Measurements from ENCODE around the gene SIRT4. TPM values are rescaled to one million over a fixed set of nuclear protein-coding genes. Genes with fewer than 3 reads are reported as not detected.

Gene SIRT4
- total RNA-seq, 2 donors from 2014 or later, result 2.3 to 2.7 TPM

DNA sequence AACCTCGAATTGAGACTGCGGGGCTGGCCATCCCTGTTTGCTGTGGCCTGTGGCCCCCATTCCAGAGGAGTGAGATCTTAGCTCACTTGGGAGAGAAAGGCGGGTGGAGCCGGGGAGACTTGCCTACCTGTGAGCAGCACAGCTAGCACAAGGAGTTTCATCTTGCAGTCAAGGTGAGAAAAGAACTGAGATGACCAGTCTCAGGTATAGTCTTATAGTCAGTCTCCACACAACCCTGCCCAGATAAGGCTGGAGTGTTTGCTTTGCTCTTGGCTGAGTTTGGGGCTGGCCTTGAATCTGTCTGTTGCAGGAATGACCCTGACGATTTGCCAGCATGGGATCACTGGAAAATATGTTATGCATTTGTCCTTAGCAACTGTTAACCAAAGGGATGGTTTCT is 25.5 kb downstream of the SIRT4 start, which contains the start of gene PLA2G1B:
PLA2G1B (minus strand) TSS at position 187 of the 400 bp plus-strand sequence; CDS start at position 161, 26 bp downstream.
- no peaks in the 10 kb centered on the region for H3K9me3 ChIP-seq (ENCODE audit: control insufficient read depth, low read length)
- Mint-ChIP-seq H3K27me3 (ENCODE audit: insufficient read depth) (peaks cover 22% of the 10 kb centered on the region), H3K9me3 (no peaks in the 10 kb centered on the region), H3K36me3 (ENCODE audit: low read depth) (no peaks in the 10 kb centered on the region), H3K4me1 (peaks cover 4% of the 10 kb centered on the region), H3K27ac (no peak within 1 kb of the TSS), H3K4me3 (no peak within 1 kb of the TSS)
- TF ChIP-seq, protein P1, sequence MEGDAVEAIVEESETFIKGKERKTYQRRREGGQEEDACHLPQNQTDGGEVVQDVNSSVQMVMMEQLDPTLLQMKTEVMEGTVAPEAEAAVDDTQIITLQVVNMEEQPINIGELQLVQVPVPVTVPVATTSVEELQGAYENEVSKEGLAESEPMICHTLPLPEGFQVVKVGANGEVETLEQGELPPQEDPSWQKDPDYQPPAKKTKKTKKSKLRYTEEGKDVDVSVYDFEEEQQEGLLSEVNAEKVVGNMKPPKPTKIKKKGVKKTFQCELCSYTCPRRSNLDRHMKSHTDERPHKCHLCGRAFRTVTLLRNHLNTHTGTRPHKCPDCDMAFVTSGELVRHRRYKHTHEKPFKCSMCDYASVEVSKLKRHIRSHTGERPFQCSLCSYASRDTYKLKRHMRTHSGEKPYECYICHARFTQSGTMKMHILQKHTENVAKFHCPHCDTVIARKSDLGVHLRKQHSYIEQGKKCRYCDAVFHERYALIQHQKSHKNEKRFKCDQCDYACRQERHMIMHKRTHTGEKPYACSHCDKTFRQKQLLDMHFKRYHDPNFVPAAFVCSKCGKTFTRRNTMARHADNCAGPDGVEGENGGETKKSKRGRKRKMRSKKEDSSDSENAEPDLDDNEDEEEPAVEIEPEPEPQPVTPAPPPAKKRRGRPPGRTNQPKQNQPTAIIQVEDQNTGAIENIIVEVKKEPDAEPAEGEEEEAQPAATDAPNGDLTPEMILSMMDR (conservative IDR thresholded peaks at IDR 0.05), result no peak
- H3K4me1 ChIP-seq (ENCODE audit: control insufficient read depth, insufficient read depth, low read length), result no peaks in the 10 kb centered on the region
- DNase-seq, result no peak
- 85 to 92% methylated on average over 2 to 5 of the region's 5 CpGs for WGBS, 2 experiments (ENCODE audit: insufficient coverage in 1 of 2, insufficient read length in 1 of 2)
- no peak within 1 kb of the TSS for H3K27ac ChIP-seq (ENCODE audit: low read depth, low read length)
- H3K27me3 ChIP-seq (ENCODE audit: control insufficient read depth, insufficient read depth, low read length, poor library complexity, severe bottlenecking), result no peaks in the 10 kb centered on the region
- H3K4me3 ChIP-seq (ENCODE audit: low read length), result no peak within 1 kb of the TSS
- H3K36me3 ChIP-seq (ENCODE audit: control insufficient read depth, insufficient read depth, low read length), result no peaks in the 10 kb centered on the region
- no peak within 1 kb of the TSS for H3K9ac ChIP-seq (ENCODE audit: extremely low read depth, low read length, poor library complexity, severe bottlenecking)

DNA sequence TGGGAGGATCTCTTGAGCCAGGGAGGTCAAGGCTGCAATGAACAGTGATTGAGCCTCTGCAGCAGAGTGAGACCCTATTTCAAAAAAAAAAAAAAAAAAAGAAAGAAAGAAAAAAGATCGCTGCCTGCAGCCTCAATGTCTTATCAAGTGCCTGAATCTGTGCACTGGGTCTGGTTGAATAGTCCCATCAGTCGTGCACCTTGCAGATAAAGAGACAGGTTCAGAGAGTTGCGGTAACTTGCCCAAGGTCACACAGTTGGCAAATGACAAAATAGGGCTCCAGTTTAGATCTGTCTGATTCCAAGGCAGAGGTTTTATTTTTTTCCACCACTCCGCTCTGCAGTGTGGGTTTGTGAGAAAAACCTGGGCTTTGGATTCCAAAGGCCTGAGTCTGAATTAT is 26.1 kb downstream of the SIRT4 start:
- Mint-ChIP-seq H3K4me3 (no peak overlapping the region), H3K27ac (no peak overlapping the region), H3K9me3 (no peaks in the 10 kb centered on the region), H3K36me3 (ENCODE audit: low read depth) (no peaks in the 10 kb centered on the region), H3K4me1 (peaks cover 4% of the 10 kb centered on the region), H3K27me3 (ENCODE audit: insufficient read depth) (peaks cover 22% of the 10 kb centered on the region)
- Histone ChIP-seq H3K27ac (ENCODE audit: low read depth, low read length) (no peak overlapping the region), H3K9me3 (ENCODE audit: control insufficient read depth, low read length) (no peaks in the 10 kb centered on the region), H3K4me3 (ENCODE audit: low read length) (no peak overlapping the region), H3K4me1 (ENCODE audit: control insufficient read depth, insufficient read depth, low read length) (no peaks in the 10 kb centered on the region), H3K36me3 (ENCODE audit: control insufficient read depth, insufficient read depth, low read length) (no peaks in the 10 kb centered on the region), H3K27me3 (ENCODE audit: control insufficient read depth, insufficient read depth, low read length, poor library complexity, severe bottlenecking) (no peaks in the 10 kb centered on the region), H3K9ac (ENCODE audit: extremely low read depth, low read length, poor library complexity, severe bottlenecking) (no peak overlapping the region)
- TF ChIP-seq, protein P1 (conservative IDR thresholded peaks at IDR 0.05), result no peak
- WGBS, 2 experiments (ENCODE audit: insufficient coverage in 1 of 2, insufficient read length in 1 of 2), result 84 to 85% methylated on average over 2 to 4 of the region's 4 CpGs
- no peak for DNase-seq

DNA sequence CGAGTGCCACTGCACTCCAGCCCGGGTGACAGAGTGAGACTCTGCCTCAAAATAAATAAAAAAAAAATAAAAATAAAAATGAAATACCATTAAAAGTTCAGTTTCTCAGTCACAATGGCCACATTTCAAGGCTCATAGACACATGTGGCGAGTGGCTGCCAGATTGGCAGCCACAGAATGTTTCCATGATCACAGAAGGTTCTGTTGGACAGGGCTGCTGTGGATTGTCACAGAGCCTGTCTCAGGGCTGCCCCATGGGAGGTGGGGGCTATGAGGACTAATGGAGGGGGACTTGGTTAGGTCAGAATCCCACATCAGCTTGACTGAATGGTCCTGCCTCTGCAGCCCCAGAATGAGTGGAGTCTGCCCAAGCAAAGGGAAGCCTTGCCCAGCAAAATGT is 29.3 kb downstream of the SIRT4 start:
- 88% methylated on average over 2 of the region's 3 CpGs; no CpG with 5 or more reads in 1 of the 2 experiments for WGBS, 2 experiments (ENCODE audit: insufficient coverage in 1 of 2, insufficient read length in 1 of 2)
- Histone ChIP-seq H3K27me3 (ENCODE audit: control insufficient read depth, insufficient read depth, low read length, poor library complexity, severe bottlenecking) (no peaks in the 10 kb centered on the region), H3K27ac (ENCODE audit: low read depth, low read length) (no peak overlapping the region), H3K9me3 (ENCODE audit: control insufficient read depth, low read length) (peaks cover 8% of the 10 kb centered on the region), H3K4me3 (ENCODE audit: low read length) (no peak overlapping the region), H3K4me1 (ENCODE audit: control insufficient read depth, insufficient read depth, low read length) (no peaks in the 10 kb centered on the region), H3K36me3 (ENCODE audit: control insufficient read depth, insufficient read depth, low read length) (no peaks in the 10 kb centered on the region), H3K9ac (ENCODE audit: extremely low read depth, low read length, poor library complexity, severe bottlenecking) (no peak overlapping the region)
- TF ChIP-seq, protein P1 (conservative IDR thresholded peaks at IDR 0.05), result no peak
- no peak for DNase-seq
- H3K9me3 Mint-ChIP-seq, result peaks cover 9% of the 10 kb centered on the region
- no peak overlapping the region for H3K27ac Mint-ChIP-seq
- H3K36me3 Mint-ChIP-seq (ENCODE audit: low read depth), result no peaks in the 10 kb centered on the region
- no peaks in the 10 kb centered on the region for H3K4me1 Mint-ChIP-seq
- no peak overlapping the region for H3K4me3 Mint-ChIP-seq
- H3K27me3 Mint-ChIP-seq (ENCODE audit: insufficient read depth), result peaks cover 8% of the 10 kb centered on the region

Data from endodermal cell (in vitro differentiated cells).